ENCODE results near the gene MAGI2.

DNA sequence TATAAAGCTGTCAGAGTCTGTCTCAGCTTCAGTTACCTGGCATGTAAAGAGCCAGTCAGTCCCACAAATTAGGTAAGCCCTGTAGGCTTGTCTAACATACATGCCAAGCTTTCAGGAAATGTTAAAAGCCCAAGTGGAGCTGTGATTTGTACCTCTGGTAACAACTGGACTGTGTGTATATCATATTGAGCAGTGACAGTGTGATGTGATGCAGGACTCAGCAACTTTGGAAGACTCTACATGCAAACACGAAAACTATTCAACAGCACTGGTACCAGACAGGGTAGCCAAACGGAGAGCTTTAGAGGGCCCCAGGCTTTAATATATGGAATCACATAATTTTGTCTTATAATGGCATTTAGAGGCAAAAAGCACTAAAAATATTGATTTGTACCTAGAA, 1066.9 kb downstream of the MAGI2 start:
- TF ChIP-seq TAF1 (conservative IDR thresholded peaks at IDR 0.05), result no peak
- TF ChIP-seq, protein P1, sequence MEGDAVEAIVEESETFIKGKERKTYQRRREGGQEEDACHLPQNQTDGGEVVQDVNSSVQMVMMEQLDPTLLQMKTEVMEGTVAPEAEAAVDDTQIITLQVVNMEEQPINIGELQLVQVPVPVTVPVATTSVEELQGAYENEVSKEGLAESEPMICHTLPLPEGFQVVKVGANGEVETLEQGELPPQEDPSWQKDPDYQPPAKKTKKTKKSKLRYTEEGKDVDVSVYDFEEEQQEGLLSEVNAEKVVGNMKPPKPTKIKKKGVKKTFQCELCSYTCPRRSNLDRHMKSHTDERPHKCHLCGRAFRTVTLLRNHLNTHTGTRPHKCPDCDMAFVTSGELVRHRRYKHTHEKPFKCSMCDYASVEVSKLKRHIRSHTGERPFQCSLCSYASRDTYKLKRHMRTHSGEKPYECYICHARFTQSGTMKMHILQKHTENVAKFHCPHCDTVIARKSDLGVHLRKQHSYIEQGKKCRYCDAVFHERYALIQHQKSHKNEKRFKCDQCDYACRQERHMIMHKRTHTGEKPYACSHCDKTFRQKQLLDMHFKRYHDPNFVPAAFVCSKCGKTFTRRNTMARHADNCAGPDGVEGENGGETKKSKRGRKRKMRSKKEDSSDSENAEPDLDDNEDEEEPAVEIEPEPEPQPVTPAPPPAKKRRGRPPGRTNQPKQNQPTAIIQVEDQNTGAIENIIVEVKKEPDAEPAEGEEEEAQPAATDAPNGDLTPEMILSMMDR (IDR thresholded peaks at IDR 0.05; ENCODE audit: low read depth, low read length, missing input control), result no peak
- TF ChIP-seq, protein P2, sequence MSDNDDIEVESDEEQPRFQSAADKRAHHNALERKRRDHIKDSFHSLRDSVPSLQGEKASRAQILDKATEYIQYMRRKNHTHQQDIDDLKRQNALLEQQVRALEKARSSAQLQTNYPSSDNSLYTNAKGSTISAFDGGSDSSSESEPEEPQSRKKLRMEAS (IDR thresholded peaks at IDR 0.05), result no peak
- TF ChIP-seq, protein P3, sequence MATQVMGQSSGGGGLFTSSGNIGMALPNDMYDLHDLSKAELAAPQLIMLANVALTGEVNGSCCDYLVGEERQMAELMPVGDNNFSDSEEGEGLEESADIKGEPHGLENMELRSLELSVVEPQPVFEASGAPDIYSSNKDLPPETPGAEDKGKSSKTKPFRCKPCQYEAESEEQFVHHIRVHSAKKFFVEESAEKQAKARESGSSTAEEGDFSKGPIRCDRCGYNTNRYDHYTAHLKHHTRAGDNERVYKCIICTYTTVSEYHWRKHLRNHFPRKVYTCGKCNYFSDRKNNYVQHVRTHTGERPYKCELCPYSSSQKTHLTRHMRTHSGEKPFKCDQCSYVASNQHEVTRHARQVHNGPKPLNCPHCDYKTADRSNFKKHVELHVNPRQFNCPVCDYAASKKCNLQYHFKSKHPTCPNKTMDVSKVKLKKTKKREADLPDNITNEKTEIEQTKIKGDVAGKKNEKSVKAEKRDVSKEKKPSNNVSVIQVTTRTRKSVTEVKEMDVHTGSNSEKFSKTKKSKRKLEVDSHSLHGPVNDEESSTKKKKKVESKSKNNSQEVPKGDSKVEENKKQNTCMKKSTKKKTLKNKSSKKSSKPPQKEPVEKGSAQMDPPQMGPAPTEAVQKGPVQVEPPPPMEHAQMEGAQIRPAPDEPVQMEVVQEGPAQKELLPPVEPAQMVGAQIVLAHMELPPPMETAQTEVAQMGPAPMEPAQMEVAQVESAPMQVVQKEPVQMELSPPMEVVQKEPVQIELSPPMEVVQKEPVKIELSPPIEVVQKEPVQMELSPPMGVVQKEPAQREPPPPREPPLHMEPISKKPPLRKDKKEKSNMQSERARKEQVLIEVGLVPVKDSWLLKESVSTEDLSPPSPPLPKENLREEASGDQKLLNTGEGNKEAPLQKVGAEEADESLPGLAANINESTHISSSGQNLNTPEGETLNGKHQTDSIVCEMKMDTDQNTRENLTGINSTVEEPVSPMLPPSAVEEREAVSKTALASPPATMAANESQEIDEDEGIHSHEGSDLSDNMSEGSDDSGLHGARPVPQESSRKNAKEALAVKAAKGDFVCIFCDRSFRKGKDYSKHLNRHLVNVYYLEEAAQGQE (IDR thresholded peaks at IDR 0.05), result no peak
- TF ChIP-seq, protein P4, sequence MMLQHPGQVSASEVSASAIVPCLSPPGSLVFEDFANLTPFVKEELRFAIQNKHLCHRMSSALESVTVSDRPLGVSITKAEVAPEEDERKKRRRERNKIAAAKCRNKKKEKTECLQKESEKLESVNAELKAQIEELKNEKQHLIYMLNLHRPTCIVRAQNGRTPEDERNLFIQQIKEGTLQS (IDR thresholded peaks at IDR 0.05), result no peak
- no peak for TF ChIP-seq RAD21 (IDR thresholded peaks at IDR 0.05)
- TF ChIP-seq HNF4A (conservative IDR thresholded peaks at IDR 0.05), result no peak
- TF ChIP-seq FOXA1 (IDR thresholded peaks at IDR 0.05), result no peak

Data from liver (tissue), 3 donors.